GM23338 (cell line): ENCODE measurements around the gene TIGD7. TPM values are rescaled to one million over a fixed set of nuclear protein-coding genes. Genes with fewer than 3 reads are reported as not detected.

Experiments used
- CTCF ChIP-seq, 2 experiments: fragments of 200-600 bp in 1 of 2; sonication (generic) in 1 of 2; conservative IDR thresholded peaks; 2 replicates each; pipeline versions ENCODE4 v1.5.1 to v1.6.1; 2016 to 2017; ENCODE audit warnings: antibody characterized with exemption in 2 of 2, low read depth in 2 of 2, mild to moderate bottlenecking in 2 of 2, moderate library complexity in 1 of 2
- ETS1 ChIP-seq: IDR thresholded peaks from 2 replicates; pipeline ENCODE4 v1.6.1; 2016; ENCODE audit warnings: antibody characterized with exemption
- EZH2 ChIP-seq: fragments of 200-600 bp; sonication (generic); IDR thresholded peaks from one replicate; pipeline ENCODE4 v1.8.0; 2017; ENCODE audit warnings: antibody characterized with exemption, mild to moderate bottlenecking, low read depth; ENCODE audit not compliant: unreplicated experiment
- EZH2phosphoT487 ChIP-seq: fragments of 200-600 bp; sonication (generic); IDR thresholded peaks from one replicate; pipeline ENCODE4 v1.8.1; 2018; ENCODE audit warnings: antibody characterized with exemption; ENCODE audit not compliant: unreplicated experiment
- STAT1 ChIP-seq: IDR thresholded peaks from one replicate; pipeline ENCODE4 v1.6.1; 2016; ENCODE audit warnings: antibody characterized with exemption; ENCODE audit not compliant: unreplicated experiment
- ZNF331 ChIP-seq: fragments of 250-450 bp; sonication (Bioruptor Pico); IDR thresholded peaks from 2 replicates; pipeline ENCODE4 v1.5.0; 2020; ENCODE audit warnings: low read depth, mild to moderate bottlenecking, moderate library complexity
- ZNF462 ChIP-seq: fragments of 250-450 bp; sonication (Bioruptor Pico); IDR thresholded peaks from 2 replicates; pipeline ENCODE4 v1.5.0; 2020; ENCODE audit warnings: mild to moderate bottlenecking, moderate library complexity
- polyA plus RNA-seq: library from polyadenylated mRNA; unstranded; fragments of >200 nt; fragmentation: Nextera tagmentation; extraction: Ambion mirVana; gene quantifications from 2 replicates; pipeline ENCODE4 v1.2.1, GENCODE V29; 2016
- total RNA-seq: library from RNA; depleted of rRNA; stranded (reverse); fragments of >200 nt; shearing (Covaris generic); gene quantifications from 2 replicates; pipeline ENCODE4 v1.2.3, GENCODE V29; 2014

TIGD7 gene
- total and polyA plus RNA-seq, 2 experiments from 2014 or later: 3.9 to 8.0 TPM

- no peak for TF ChIP-seq ZNF462 (CRISPR knock-in tag)
- TF ChIP-seq EZH2: no peak
- no peak for TF ChIP-seq ETS1
- TF ChIP-seq STAT1: no peak
- TF ChIP-seq ZNF331 (CRISPR knock-in tag): no peak
- no peak for TF ChIP-seq EZH2phosphoT487
- no peak for TF ChIP-seq CTCF (conservative IDR thresholded peaks at IDR 0.05; ENCODE audit: low read depth in 2 of 2)
Observed at GRCh38 chr16:3306078-3306477, 848 bp upstream of the TIGD7 start (continued).
